ENCODE results near the gene FGF1.

DNA sequence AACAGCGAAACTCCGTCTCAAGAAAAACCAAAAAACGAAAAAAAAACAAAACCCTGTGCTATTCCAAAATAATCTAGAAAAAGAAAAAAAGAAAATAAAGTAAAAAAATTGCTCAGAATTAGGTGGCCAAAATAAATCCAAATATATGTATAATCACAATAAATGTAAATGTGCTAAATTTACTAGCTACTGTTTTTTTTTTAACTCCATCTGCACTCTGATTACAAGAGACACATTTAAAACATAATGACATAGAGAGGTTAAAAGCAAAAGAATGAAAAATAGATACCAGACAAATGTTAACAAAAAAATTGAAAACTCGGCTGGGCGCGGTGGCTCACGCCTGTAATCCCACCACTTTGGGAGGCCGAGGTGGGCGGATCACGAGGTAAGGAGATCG, 66.1 kb downstream of the FGF1 start:
- TF ChIP-seq CTCF (IDR thresholded peaks at IDR 0.05) (no peak), POLR2A (IDR thresholded peaks at IDR 0.05) (no peak)
